Medulla oblongata (tissue), 1 donor: ENCODE data around the gene RSBN1L.
A peak's percentile ranks its signal among the peaks of the same experiment; 100 is the strongest.
"Not testable (repeated sequence)": the region's sequence is repeated elsewhere in the genome, so short reads cannot be mapped to it uniquely, and the experiment has no call there.

Source experiments
- DNase-seq: peaks from one replicate; pipeline ENCODE4 v3.0.0-alpha.2; 2015; ENCODE audit errors: extremely low spot score

The RSBN1L gene

GRCh38 chr7:77696057-77696642 is at the start of gene RSBN1L:
Gene RSBN1L, plus strand, starts transcription at chr7:77696459. Its CDS starts 11 bp downstream, at chr7:77696470.
- peak; percentile 99 for DNase-seq

- no peak for DNase-seq
These were observed 47.4 kb upstream of the RSBN1L start for GRCh38 chr7:77648742-77649338.

GRCh38 chr7:77649716-77650349 is 46.4 kb upstream of the RSBN1L start:
- DNase-seq, result no peak

GRCh38 chr7:77651575-77652162 is 44.6 kb upstream of the RSBN1L start:
- peak; percentile 70 for DNase-seq

- not testable (repeated sequence) for DNase-seq
These were observed 43.4 kb upstream of the RSBN1L start for GRCh38 chr7:77652826-77653225.

GRCh38 chr7:77653572-77653971 is 42.7 kb upstream of the RSBN1L start:
- no peak for DNase-seq

GRCh38 chr7:77655356-77655755 is 40.9 kb upstream of the RSBN1L start:
- DNase-seq, result no peak

GRCh38 chr7:77655836-77656455 is 40.3 kb upstream of the RSBN1L start:
- DNase-seq, result no peak

GRCh38 chr7:77657427-77658224 is 38.6 kb upstream of the RSBN1L start:
- peak; percentile 67 for DNase-seq

- no peak for DNase-seq
These were observed 37.3 kb upstream of the RSBN1L start for GRCh38 chr7:77658928-77659327.

GRCh38 chr7:77661816-77662215 is 34.4 kb upstream of the RSBN1L start:
- no peak for DNase-seq

GRCh38 chr7:77662869-77663268 is 33.4 kb upstream of the RSBN1L start:
- no peak for DNase-seq

GRCh38 chr7:77664715-77665114 is 31.5 kb upstream of the RSBN1L start:
- no peak for DNase-seq

- no peak for DNase-seq
These were observed 31.1 kb upstream of the RSBN1L start for GRCh38 chr7:77665161-77665560.

GRCh38 chr7:77667459-77668086 is 28.7 kb upstream of the RSBN1L start:
- DNase-seq, result no peak

GRCh38 chr7:77674878-77675277 is 21.4 kb upstream of the RSBN1L start:
- no peak for DNase-seq

- no peak for DNase-seq
These were observed 16.7 kb upstream of the RSBN1L start for GRCh38 chr7:77679608-77680007.

- DNase-seq, result no peak
These were observed 16.0 kb upstream of the RSBN1L start for GRCh38 chr7:77680266-77680665.

GRCh38 chr7:77684030-77684429 is 12.2 kb upstream of the RSBN1L start:
- DNase-seq, result no peak

- no peak for DNase-seq
These were observed 11.0 kb upstream of the RSBN1L start for GRCh38 chr7:77685233-77685632.

GRCh38 chr7:77687100-77687746 is 9.0 kb upstream of the RSBN1L start:
- no peak for DNase-seq
